AG04449 (cell line): Measurements from ENCODE around the gene HPRT1.

Experiments
- CTCF ChIA-PET: fragments of 350-600 bp; formaldehyde crosslinking; extraction: SDS; loops from one replicate; lab custom pipeline; 2021; ENCODE audit warnings: antibody characterized with exemption; lab: Yijun Ruan, JAX
- POLR2A ChIA-PET: fragments of 400-600, 350-600 bp; formaldehyde crosslinking; extraction: SDS; loops from one replicate; lab custom pipeline; 2020; ENCODE audit warnings: antibody characterized with exemption, inconsistent platforms; lab: Yijun Ruan, JAX
- DNase-seq: peaks from one replicate; pipeline ENCODE4 v3.0.0-alpha.2; 2010; ENCODE audit warnings: low read depth, low spot score
- H3K4me3 ChIP-seq: 2 replicates; pipeline ENCODE4 v1.5.1; 2011; ENCODE audit warnings: low read depth, mild to moderate bottlenecking, control low read depth, low read length
- CTCF ChIP-seq: IDR thresholded peaks from one replicate; pipeline ENCODE4 v1.5.1; 2011; ENCODE audit warnings: mild to moderate bottlenecking, moderate library complexity, low read length, control low read depth, inconsistent platforms; ENCODE audit not compliant: insufficient read depth; ENCODE audit errors: missing control alignments

HPRT1 gene

GRCh38 chrX:134452596-134452995 is 7.4 kb upstream of the HPRT1 start:
- TF ChIP-seq CTCF, result no peak
- no peak for DNase-seq
- CTCF ChIA-PET, result no interaction called here
- POLR2A ChIA-PET, result no interaction called here
- H3K4me3 ChIP-seq, result no peak overlapping the region

DNA sequence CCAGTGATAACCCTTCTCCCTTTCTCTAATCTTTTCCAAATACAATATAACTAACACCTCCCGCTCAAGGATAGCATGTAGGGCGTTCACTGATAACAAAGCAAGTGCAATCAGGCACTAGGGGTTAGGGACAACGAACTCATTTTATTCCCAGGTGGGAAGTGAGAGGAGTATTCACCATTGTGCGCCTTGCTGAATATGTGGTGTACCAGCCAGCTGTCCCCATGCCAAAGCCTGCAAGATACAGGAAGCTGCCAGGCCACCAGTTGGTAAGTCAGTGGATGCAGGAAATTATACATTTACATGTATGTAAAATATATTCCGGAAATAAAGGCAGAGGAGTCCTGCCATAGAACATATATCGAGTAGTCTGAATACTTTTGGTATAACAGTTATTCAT is 6.3 kb upstream of the HPRT1 start:
- H3K4me3 ChIP-seq, result no peak overlapping the region
- DNase-seq, result no peak
- ChIA-PET CTCF (no interaction called here), POLR2A (no interaction called here)
- no peak for TF ChIP-seq CTCF

DNA sequence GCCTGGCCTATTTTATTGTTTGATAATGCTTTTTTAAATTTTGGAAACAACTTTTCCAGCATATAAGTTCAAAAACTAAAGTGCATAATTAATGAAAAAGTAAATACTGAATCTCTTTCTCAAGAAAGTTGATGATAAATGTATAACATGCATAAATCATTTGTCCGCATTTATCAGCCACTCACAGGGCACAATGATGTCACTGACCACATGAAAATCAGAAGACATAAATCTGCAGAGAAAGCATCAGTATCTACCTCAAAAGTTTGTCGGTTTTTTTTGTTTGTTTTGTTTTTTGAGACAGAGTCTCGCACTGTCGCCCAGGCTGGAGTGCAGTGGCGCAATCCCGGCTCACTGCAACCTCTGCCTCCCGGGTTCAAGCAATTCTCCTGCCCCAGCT is 5.5 kb upstream of the HPRT1 start:
- no peak for TF ChIP-seq CTCF
- POLR2A ChIA-PET, result no interaction called here
- CTCF ChIA-PET, result no interaction called here
- no peak for DNase-seq
- no peak overlapping the region for H3K4me3 ChIP-seq

- TF ChIP-seq CTCF, result no peak
- DNase-seq, result no peak
- POLR2A ChIA-PET, result no interaction called here
- H3K4me3 ChIP-seq, result no peak overlapping the region
- CTCF ChIA-PET, result no interaction called here
Observed at GRCh38 chrX:134457708-134458107, 2.3 kb upstream of the HPRT1 start.

DNA sequence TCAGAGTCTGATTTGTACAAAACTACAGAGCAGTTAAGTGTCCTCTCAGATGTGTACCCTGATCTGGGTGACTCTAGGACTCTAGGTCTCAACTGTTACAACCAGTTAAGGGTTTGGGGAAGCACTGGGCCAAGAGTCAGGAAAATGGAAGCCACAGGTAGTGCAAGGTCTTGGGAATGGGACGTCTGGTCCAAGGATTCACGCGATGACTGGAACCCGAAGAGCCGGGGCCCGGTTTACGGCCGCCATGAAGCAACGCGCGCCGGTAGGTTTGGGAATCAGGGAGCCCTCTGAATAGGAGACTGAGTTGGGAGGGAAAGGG is 321 bp upstream of the HPRT1 start:
- no peak for TF ChIP-seq CTCF
- no peak for DNase-seq
- CTCF ChIA-PET, result no interaction called here
- peak overlapping the region; percentile 55 for H3K4me3 ChIP-seq
- POLR2A ChIA-PET, result no interaction called here

GRCh38 chrX:134460862-134461220 is 876 bp downstream of the HPRT1 start:
- H3K4me3 ChIP-seq, result peak overlapping the region; percentile 60
- POLR2A ChIA-PET, result no interaction called here
- DNase-seq, result no peak
- TF ChIP-seq CTCF, result no peak
- CTCF ChIA-PET, result no interaction called here
